Kidney (tissue), 14 donors: ENCODE measurements around the gene WWOX. TPM values are rescaled to one million over a fixed set of nuclear protein-coding genes. Genes with fewer than 3 reads are reported as not detected.

Source experiments
- DNase-seq, 5 donors: peaks; one replicate each; pipeline ENCODE4 v3.0.0-alpha.2; 2013 to 2020
- FAIRE-seq: peaks from 2 replicates; lab custom pipeline; 2012; peaks lifted over from hg19 to GRCh38; lab: Jason Lieb, UNC
- H3K27ac ChIP-seq, 2 donors: one replicate each; pipeline ENCODE4 v1.7.0; 2013; ENCODE audit warnings: low read depth in 2 of 2, low read length in 2 of 2, inconsistent platforms in 1 of 2
- H3K27me3 ChIP-seq: one replicate; pipeline ENCODE4 v1.7.1; 2013; ENCODE audit warnings: low read length, inconsistent platforms; ENCODE audit not compliant: control insufficient read depth, insufficient read depth
- H3K36me3 ChIP-seq, 3 donors: one replicate each; pipeline versions ENCODE4 v1.7.0 to v1.7.1; 2013; ENCODE audit warnings: low read length in 3 of 3, control low read depth in 1 of 3, inconsistent platforms in 1 of 3; ENCODE audit not compliant: insufficient read depth in 3 of 3, control insufficient read depth in 2 of 3
- H3K4me1 ChIP-seq, 3 donors: one replicate each; pipeline versions ENCODE4 v1.7.0 to v1.7.1; 2013; ENCODE audit warnings: low read length in 3 of 3, inconsistent platforms in 1 of 3, low read depth in 1 of 3; ENCODE audit not compliant: control insufficient read depth in 2 of 3, insufficient read depth in 2 of 3
- H3K4me3 ChIP-seq, 3 donors: one replicate each; pipeline versions ENCODE4 v1.7.0 to v1.8.1; 2013; ENCODE audit warnings: low read length in 3 of 3, control low read depth in 1 of 3, inconsistent platforms in 1 of 3
- H3K9ac ChIP-seq, 3 donors: one replicate each; pipeline versions ENCODE4 v1.7.0 to v1.7.1; 2013; ENCODE audit warnings: low read length in 3 of 3, control low read depth in 1 of 3, inconsistent platforms in 1 of 3
- H3K9me3 ChIP-seq, 3 donors: one replicate each; pipeline versions ENCODE4 v1.7.0 to v1.7.1; 2013; ENCODE audit warnings: low read length in 3 of 3, control low read depth in 1 of 3, inconsistent platforms in 1 of 3; ENCODE audit not compliant: control insufficient read depth in 2 of 3, insufficient read depth in 1 of 3
- CTCF ChIP-seq: IDR thresholded peaks from 3 replicates; pipeline ENCODE4 v1.5.1; 2012; ENCODE audit warnings: mild to moderate bottlenecking, moderate library complexity, borderline replicate concordance; ENCODE audit not compliant: insufficient read depth; ENCODE audit errors: extremely low read depth
- intact Hi-C: fragments of 100-400 bp; cut with DNase I; formaldehyde crosslinking; loops from one replicate; pipeline ENCODE4 v1.11.1; 2022
- polyA plus RNA-seq: library from polyadenylated mRNA; stranded (reverse); fragments of 350-450 nt; fragmentation: Illumina TruSeq; extraction: RNeasy Lipid Tissue Mini Kit (QIAGEN cat#74804); gene quantifications from one replicate; pipeline ENCODE4 v1.2.3, GENCODE V29; 2014; ENCODE audit warnings: low read depth, low replicate concordance; ENCODE audit not compliant: insufficient read depth
- total RNA-seq: library from RNA; stranded (reverse); fragmentation: NEBNext Ultra II Directional; extraction: Animal tissue kit (Norgen Biotek cat#: 25700); gene quantifications from one replicate; pipeline ENCODE4 v1.2.1, GENCODE V29; 2021
- donor health status: control.
- donor health status: control.
- donor health status: control.
- donor health status: control.
- donor health status: control.
- donor health status: DM: yes; HTN: yes; CAD: no.
- donor health status: Normal renal cell carcinoma (clear cell type).

Gene WWOX
- total and polyA plus RNA-seq, 2 donors from 2014 or later = 22.5 to 30.3 TPM

GRCh38 chr16:78399384-78399783 lies 299.9 kb downstream of the WWOX start:
- H3K27ac ChIP-seq = no peak overlapping the region
- H3K4me1 ChIP-seq = no peaks in the 10 kb centered on the region
- H3K9ac ChIP-seq = no peak overlapping the region
- no peak for TF ChIP-seq CTCF
- no peak for FAIRE-seq
- intact Hi-C loops = no loop called here
- no peak overlapping the region for H3K4me3 ChIP-seq
- H3K27me3 ChIP-seq = no peaks in the 10 kb centered on the region
- no peaks in the 10 kb centered on the region for H3K9me3 ChIP-seq
- DNase-seq = no peak
- H3K36me3 ChIP-seq = no peaks in the 10 kb centered on the region

GRCh38 chr16:78402833-78403232 lies 303.4 kb downstream of the WWOX start:
- no peaks in the 10 kb centered on the region for H3K27me3 ChIP-seq
- intact Hi-C loops = no loop called here
- no peak for DNase-seq
- no peak overlapping the region for H3K4me3 ChIP-seq
- H3K4me1 ChIP-seq = no peaks in the 10 kb centered on the region
- no peaks in the 10 kb centered on the region for H3K9me3 ChIP-seq
- H3K27ac ChIP-seq = no peak overlapping the region
- no peak for FAIRE-seq
- H3K36me3 ChIP-seq = no peaks in the 10 kb centered on the region
- no peak overlapping the region for H3K9ac ChIP-seq
- no peak for TF ChIP-seq CTCF

- Histone ChIP-seq H3K9ac (no peak overlapping the region), H3K9me3 (no peaks in the 10 kb centered on the region), H3K36me3 (no peaks in the 10 kb centered on the region), H3K4me1 (no peaks in the 10 kb centered on the region), H3K27me3 (no peaks in the 10 kb centered on the region), H3K27ac (no peak overlapping the region), H3K4me3 (no peak overlapping the region)
- DNase-seq = no peak
- intact Hi-C loops = no loop called here
- no peak for TF ChIP-seq CTCF
- FAIRE-seq = no peak
Observed at GRCh38 chr16:78405040-78405439, 305.6 kb downstream of the WWOX start.

- Histone ChIP-seq H3K9ac (no peak overlapping the region), H3K4me3 (no peak overlapping the region), H3K36me3 (no peaks in the 10 kb centered on the region), H3K27me3 (no peaks in the 10 kb centered on the region), H3K4me1 (no peaks in the 10 kb centered on the region), H3K27ac (no peak overlapping the region), H3K9me3 (no peaks in the 10 kb centered on the region)
- FAIRE-seq = no peak
- intact Hi-C loops = no loop called here
- DNase-seq = no peak
- no peak for TF ChIP-seq CTCF
Observed at GRCh38 chr16:78405833-78406232, 306.4 kb downstream of the WWOX start.
